ENCODE measurements around the gene LMO7.
A peak's percentile ranks its signal among the peaks of the same experiment; 100 is the strongest.

LMO7 gene

GRCh38 chr13:75657111-75657510, 21.0 kb downstream of the LMO7 start:
- no peak for DNase-seq (ENCODE audit: low read depth)
- no peak overlapping the region for H3K4me3 ChIP-seq (ENCODE audit: low read depth, low read length)
- no peak for TF ChIP-seq CTCF (IDR thresholded peaks at IDR 0.05; ENCODE audit: insufficient read depth, low read depth, low read length, missing control alignments)

DNA sequence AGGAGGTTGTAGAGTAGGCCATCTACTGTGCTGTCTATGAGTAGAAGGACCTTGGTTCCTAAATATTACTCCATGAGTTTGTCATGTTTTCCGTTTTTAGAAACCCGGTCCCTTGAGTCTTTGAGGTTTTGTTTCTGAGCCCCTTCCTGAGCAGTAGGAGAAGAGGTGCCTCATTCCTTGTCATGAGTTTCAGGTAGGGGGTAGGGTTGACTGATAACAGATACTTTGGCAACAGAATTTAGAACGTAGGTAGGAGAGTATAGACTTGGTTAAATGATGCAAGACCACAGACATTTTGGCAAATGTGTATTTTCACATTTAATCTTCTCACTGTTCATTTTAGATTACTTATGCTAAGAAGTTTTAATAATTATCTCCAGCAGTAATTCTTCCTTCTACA, 24.6 kb downstream of the LMO7 start:
- no peak for TF ChIP-seq CTCF (IDR thresholded peaks at IDR 0.05; ENCODE audit: insufficient read depth, low read depth, low read length, missing control alignments)
- DNase-seq (ENCODE audit: low read depth): peak; percentile 23
- H3K4me3 ChIP-seq (ENCODE audit: low read depth, low read length): no peak overlapping the region

GRCh38 chr13:75661443-75661842, 25.3 kb downstream of the LMO7 start:
- no peak overlapping the region for H3K4me3 ChIP-seq (ENCODE audit: low read depth, low read length)
- TF ChIP-seq CTCF (IDR thresholded peaks at IDR 0.05; ENCODE audit: insufficient read depth, low read depth, low read length, missing control alignments): no peak
- no peak for DNase-seq (ENCODE audit: low read depth)

DNA sequence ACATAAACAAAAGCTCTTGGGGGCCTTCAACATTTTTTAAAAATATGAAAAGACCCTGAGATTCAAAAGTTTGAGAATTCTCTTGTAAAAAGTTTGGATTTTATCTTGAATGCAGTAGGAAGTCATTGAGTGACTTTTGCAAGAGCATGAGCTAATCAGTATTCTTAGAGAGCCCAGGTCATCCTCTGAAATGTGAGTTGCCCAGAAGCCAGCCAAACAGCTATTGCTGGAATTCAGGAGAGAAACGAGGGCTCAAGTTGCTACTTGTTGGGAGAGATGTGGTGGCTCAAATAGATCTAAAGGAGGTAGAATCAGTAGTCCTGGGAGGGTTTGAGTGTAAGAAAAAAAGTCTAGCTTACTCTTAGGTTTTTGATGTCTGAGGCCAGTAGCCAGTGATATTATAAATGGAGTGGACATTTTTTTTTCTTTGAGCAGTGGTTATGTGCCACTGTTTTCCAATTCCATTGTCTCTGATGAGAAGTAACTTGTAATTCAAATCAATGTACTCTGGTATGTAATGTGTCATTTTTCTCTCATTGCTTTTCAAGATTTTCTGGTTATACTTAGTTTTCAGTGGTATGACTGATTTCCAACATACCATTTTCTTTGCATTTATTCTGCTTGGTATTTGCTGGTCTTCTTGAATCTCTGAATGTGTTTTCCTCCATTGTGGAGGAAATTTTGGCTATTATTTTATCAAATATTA, 30.7 kb downstream of the LMO7 start:
- H3K4me3 ChIP-seq (ENCODE audit: low read depth, low read length): no peak overlapping the region
- no peak for TF ChIP-seq CTCF (IDR thresholded peaks at IDR 0.05; ENCODE audit: insufficient read depth, low read depth, low read length, missing control alignments)
- no peak for DNase-seq (ENCODE audit: low read depth)

- no peak for DNase-seq (ENCODE audit: low read depth)
- no peak for TF ChIP-seq CTCF (IDR thresholded peaks at IDR 0.05; ENCODE audit: insufficient read depth, low read depth, low read length, missing control alignments)
- H3K4me3 ChIP-seq (ENCODE audit: low read depth, low read length): no peak overlapping the region
Measured at GRCh38 chr13:75669706-75670105, 33.6 kb downstream of the LMO7 start.

DNA sequence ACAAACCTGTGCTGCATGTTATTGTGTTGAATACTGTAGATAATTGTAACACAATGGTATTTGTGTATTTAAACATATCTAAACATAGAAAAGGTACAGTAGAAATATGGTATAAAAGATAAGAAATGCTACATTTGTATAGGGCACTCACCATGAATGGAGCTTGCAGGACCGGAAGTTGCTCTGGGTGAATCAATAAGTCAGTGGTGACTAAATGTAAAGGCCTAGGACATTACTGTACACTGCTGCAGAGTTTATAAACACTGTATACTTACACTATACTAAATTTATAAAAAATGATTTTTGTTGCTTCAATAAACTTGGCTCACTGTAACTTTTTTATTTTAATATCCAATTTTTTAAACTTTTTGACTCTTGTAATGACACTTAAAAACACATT, 34.4 kb downstream of the LMO7 start:
- DNase-seq (ENCODE audit: low read depth): no peak
- no peak for TF ChIP-seq CTCF (IDR thresholded peaks at IDR 0.05; ENCODE audit: insufficient read depth, low read depth, low read length, missing control alignments)
- no peak overlapping the region for H3K4me3 ChIP-seq (ENCODE audit: low read depth, low read length)

GRCh38 chr13:75675421-75675820, 39.3 kb downstream of the LMO7 start:
- no peak for DNase-seq (ENCODE audit: low read depth)
- H3K4me3 ChIP-seq (ENCODE audit: low read depth, low read length): no peak overlapping the region
- no peak for TF ChIP-seq CTCF (IDR thresholded peaks at IDR 0.05; ENCODE audit: insufficient read depth, low read depth, low read length, missing control alignments)

All from GM12865 (cell line).